SK-N-SH (cell line): Measurements from ENCODE around the gene NEK6.

Experiments
- FOXM1 ChIP-seq: IDR thresholded peaks from 2 replicates; pipeline ENCODE4 v1.4.0; 2012; ENCODE audit warnings: low read depth, mild to moderate bottlenecking
- NFIC ChIP-seq: IDR thresholded peaks from 2 replicates; pipeline ENCODE4 v1.4.0; 2012; ENCODE audit warnings: borderline replicate concordance
- RAD21 ChIP-seq: IDR thresholded peaks from 2 replicates; pipeline ENCODE4 v1.6.1; 2012; ENCODE audit warnings: mild to moderate bottlenecking, low read length
- SMC3 ChIP-seq: IDR thresholded peaks from 2 replicates; pipeline ENCODE4 v1.6.1; 2012; ENCODE audit warnings: low read depth, low read length, improper control_type of control experiment
- TEAD4 ChIP-seq: IDR thresholded peaks from 2 replicates; pipeline ENCODE4 v1.4.0; 2012; ENCODE audit warnings: mild to moderate bottlenecking, borderline replicate concordance; ENCODE audit not compliant: insufficient read depth
- YY1 ChIP-seq: IDR thresholded peaks from 2 replicates; pipeline ENCODE4 v1.4.0; 2012; ENCODE audit warnings: low read depth, mild to moderate bottlenecking
- TF ChIP-seq, protein P1 (sequence below): fragments of 200-600 bp; sonication (generic); IDR thresholded peaks from 2 replicates; pipeline ENCODE4 v1.6.1; 2017; ENCODE audit warnings: antibody characterized with exemption, mild to moderate bottlenecking, moderate library complexity
- TF ChIP-seq, protein P2 (sequence below): IDR thresholded peaks from 2 replicates; pipeline ENCODE4 v1.4.0; 2012; ENCODE audit warnings: low read depth, borderline replicate concordance
- TF ChIP-seq, protein P3 (sequence below): IDR thresholded peaks from 2 replicates; pipeline ENCODE4 v1.4.0; 2012; ENCODE audit warnings: low read depth, borderline replicate concordance

DNA sequence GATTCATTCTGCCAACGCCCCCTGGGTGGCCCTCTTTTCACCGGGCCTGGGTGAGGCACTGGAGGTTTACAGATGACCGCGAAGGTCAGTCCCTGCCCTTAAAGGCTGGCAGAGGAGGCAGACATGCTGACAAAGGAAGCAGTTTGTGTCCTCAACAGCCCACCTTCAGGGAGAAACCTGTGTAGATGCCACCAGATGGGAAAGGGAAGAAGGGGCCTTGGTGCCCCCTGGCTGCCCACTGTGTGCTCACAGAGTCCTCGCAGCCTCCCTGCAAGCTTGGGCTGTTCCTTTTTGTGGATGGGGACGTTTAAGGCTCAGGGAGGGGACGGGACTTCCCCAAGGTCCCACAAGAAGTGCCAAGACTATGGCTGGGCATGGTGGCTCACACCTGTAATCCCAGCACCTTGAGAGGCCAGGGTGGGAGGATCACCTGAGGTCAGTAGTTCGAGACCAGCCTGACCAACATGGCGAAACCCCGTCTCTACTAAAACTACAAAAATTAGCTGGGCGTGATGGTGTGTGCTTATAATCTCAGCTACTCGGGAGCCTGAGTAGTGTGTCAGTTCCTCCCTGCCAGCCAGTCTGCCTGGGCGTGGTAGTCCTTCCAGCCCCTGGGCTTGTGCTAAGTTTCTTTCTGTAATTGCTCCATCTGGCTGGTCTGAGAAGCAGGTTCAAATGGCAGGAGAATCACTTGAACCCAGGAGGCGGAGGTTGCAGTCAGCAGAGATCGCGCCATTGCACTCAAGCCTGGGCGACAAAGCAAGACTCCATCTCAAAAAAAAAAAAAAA lies 36.2 kb downstream of the NEK6 start:
- TF ChIP-seq, protein P1, sequence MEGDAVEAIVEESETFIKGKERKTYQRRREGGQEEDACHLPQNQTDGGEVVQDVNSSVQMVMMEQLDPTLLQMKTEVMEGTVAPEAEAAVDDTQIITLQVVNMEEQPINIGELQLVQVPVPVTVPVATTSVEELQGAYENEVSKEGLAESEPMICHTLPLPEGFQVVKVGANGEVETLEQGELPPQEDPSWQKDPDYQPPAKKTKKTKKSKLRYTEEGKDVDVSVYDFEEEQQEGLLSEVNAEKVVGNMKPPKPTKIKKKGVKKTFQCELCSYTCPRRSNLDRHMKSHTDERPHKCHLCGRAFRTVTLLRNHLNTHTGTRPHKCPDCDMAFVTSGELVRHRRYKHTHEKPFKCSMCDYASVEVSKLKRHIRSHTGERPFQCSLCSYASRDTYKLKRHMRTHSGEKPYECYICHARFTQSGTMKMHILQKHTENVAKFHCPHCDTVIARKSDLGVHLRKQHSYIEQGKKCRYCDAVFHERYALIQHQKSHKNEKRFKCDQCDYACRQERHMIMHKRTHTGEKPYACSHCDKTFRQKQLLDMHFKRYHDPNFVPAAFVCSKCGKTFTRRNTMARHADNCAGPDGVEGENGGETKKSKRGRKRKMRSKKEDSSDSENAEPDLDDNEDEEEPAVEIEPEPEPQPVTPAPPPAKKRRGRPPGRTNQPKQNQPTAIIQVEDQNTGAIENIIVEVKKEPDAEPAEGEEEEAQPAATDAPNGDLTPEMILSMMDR, result no peak
- TF ChIP-seq, protein P2, sequence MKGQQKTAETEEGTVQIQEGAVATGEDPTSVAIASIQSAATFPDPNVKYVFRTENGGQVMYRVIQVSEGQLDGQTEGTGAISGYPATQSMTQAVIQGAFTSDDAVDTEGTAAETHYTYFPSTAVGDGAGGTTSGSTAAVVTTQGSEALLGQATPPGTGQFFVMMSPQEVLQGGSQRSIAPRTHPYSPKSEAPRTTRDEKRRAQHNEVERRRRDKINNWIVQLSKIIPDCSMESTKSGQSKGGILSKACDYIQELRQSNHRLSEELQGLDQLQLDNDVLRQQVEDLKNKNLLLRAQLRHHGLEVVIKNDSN, result no peak
- TF ChIP-seq, protein P3, sequence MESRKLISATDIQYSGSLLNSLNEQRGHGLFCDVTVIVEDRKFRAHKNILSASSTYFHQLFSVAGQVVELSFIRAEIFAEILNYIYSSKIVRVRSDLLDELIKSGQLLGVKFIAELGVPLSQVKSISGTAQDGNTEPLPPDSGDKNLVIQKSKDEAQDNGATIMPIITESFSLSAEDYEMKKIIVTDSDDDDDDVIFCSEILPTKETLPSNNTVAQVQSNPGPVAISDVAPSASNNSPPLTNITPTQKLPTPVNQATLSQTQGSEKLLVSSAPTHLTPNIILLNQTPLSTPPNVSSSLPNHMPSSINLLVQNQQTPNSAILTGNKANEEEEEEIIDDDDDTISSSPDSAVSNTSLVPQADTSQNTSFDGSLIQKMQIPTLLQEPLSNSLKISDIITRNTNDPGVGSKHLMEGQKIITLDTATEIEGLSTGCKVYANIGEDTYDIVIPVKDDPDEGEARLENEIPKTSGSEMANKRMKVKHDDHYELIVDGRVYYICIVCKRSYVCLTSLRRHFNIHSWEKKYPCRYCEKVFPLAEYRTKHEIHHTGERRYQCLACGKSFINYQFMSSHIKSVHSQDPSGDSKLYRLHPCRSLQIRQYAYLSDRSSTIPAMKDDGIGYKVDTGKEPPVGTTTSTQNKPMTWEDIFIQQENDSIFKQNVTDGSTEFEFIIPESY, result no peak
- TF ChIP-seq NFIC (no peak), YY1 (no peak), SMC3 (no peak), RAD21 (no peak), TEAD4 (no peak), FOXM1 (no peak)
